Measurements from ENCODE around the gene MYOZ3.

DNA sequence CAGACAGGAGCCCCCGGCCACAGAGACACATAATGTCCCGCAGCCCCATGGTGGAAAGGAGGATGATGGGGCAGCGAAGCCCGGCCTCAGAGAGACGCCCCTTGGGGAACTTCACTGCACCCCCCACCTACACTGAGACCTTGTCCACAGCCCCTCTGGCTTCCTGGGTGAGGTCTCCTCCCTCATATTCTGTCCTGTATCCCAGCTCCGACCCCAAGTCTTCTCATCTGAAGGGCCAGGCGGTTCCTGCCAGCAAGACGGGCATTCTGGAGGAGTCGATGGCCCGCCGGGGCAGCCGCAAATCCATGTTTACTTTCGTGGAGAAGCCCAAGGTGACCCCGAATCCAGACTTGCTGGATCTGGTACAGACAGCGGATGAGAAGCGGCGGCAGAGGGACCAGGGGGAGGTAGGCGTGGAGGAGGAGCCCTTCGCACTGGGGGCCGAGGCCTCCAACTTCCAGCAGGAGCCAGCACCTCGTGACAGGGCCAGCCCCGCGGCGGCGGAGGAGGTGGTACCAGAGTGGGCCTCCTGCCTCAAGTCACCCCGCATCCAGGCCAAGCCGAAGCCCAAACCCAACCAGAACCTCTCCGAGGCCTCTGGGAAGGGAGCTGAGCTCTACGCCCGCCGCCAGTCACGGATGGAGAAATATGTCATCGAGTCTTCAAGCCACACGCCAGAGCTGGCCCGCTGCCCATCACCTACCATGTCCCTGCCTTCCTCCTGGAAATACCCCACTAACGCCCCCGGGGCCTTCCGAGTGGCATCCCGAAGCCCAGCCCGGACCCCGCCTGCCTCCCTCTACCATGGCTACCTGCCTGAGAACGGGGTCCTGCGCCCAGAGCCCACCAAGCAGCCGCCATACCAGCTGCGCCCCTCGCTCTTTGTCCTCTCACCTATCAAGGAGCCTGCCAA, 11.7 kb upstream of the MYOZ3 start:
- TF ChIP-seq EP300 (IDR thresholded peaks at IDR 0.05; ENCODE audit: borderline replicate concordance in 1 of 2, control insufficient read depth in 1 of 2, low read depth in 2 of 2, low read length in 2 of 2) = no peak
- no peak for TF ChIP-seq ATF3 (IDR thresholded peaks at IDR 0.05; ENCODE audit: borderline replicate concordance, extremely low read depth, low read depth, low read length)
- TF ChIP-seq, protein P1, sequence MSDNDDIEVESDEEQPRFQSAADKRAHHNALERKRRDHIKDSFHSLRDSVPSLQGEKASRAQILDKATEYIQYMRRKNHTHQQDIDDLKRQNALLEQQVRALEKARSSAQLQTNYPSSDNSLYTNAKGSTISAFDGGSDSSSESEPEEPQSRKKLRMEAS (IDR thresholded peaks at IDR 0.05; ENCODE audit: low read depth, low read length) = no peak
- no peak for TF ChIP-seq RAD51 (IDR thresholded peaks at IDR 0.05)
- TF ChIP-seq, protein P2, sequence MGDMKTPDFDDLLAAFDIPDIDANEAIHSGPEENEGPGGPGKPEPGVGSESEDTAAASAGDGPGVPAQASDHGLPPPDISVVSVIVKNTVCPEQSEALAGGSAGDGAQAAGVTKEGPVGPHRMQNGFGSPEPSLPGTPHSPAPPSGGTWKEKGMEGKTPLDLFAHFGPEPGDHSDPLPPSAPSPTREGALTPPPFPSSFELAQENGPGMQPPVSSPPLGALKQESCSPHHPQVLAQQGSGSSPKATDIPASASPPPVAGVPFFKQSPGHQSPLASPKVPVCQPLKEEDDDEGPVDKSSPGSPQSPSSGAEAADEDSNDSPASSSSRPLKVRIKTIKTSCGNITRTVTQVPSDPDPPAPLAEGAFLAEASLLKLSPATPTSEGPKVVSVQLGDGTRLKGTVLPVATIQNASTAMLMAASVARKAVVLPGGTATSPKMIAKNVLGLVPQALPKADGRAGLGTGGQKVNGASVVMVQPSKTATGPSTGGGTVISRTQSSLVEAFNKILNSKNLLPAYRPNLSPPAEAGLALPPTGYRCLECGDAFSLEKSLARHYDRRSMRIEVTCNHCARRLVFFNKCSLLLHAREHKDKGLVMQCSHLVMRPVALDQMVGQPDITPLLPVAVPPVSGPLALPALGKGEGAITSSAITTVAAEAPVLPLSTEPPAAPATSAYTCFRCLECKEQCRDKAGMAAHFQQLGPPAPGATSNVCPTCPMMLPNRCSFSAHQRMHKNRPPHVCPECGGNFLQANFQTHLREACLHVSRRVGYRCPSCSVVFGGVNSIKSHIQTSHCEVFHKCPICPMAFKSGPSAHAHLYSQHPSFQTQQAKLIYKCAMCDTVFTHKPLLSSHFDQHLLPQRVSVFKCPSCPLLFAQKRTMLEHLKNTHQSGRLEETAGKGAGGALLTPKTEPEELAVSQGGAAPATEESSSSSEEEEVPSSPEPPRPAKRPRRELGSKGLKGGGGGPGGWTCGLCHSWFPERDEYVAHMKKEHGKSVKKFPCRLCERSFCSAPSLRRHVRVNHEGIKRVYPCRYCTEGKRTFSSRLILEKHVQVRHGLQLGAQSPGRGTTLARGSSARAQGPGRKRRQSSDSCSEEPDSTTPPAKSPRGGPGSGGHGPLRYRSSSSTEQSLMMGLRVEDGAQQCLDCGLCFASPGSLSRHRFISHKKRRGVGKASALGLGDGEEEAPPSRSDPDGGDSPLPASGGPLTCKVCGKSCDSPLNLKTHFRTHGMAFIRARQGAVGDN (IDR thresholded peaks at IDR 0.05) = no peak
